H1 (cell line): Measurements from ENCODE around the gene PC. TPM values are rescaled to one million over a fixed set of nuclear protein-coding genes. Genes with fewer than 3 reads are reported as not detected.

ENCODE experiments used
- CTCF ChIA-PET: fragments of 300-600 bp; sonication (Branson Sonifier 250); formaldehyde crosslinking; loops from one replicate; lab custom pipeline; 2021; ENCODE audit not compliant: partially characterized antibody; lab: Charles Lee
- POLR2A ChIA-PET: fragments of 300-600 bp; sonication (Branson Sonifier 250); formaldehyde crosslinking; loops from one replicate; lab custom pipeline; 2021; ENCODE audit warnings: inconsistent platforms; ENCODE audit not compliant: partially characterized antibody; lab: Charles Lee
- DNase-seq, 2 experiments: peaks; one replicate each; pipeline versions ENCODE4 v3.0.0 to v3.0.0-alpha.2; 2010 to 2022; ENCODE audit warnings: low spot score in 2 of 2, low read depth in 1 of 2, mixed read lengths in 1 of 2
- FAIRE-seq: peaks from 2 replicates; lab custom pipeline; 2011; peaks lifted over from hg19 to GRCh38; lab: Jason Lieb, UNC
- H2AFZ ChIP-seq: 2 replicates; pipeline ENCODE4 v1.8.1; 2012; ENCODE audit warnings: low read length, inconsistent platforms
- H2AK5ac ChIP-seq: 2 replicates; pipeline ENCODE4 v1.6.1; 2013; ENCODE audit warnings: low read depth, low read length
- H2BK120ac ChIP-seq: replicated peaks from 2 replicates; pipeline ENCODE3; 2013; ENCODE audit warnings: low read depth, low read length, inconsistent platforms
- H2BK12ac ChIP-seq: 2 replicates; pipeline ENCODE4 v1.6.1; 2013; ENCODE audit warnings: low read depth, low read length
- H2BK15ac ChIP-seq: 2 replicates; pipeline ENCODE4 v1.6.1; 2013; ENCODE audit warnings: low read length
- H2BK20ac ChIP-seq: 2 replicates; pipeline ENCODE4 v1.6.1; 2013; ENCODE audit warnings: low read length
- H2BK5ac ChIP-seq: 2 replicates; pipeline ENCODE4 v1.6.1; 2013; ENCODE audit warnings: low read depth, low read length
- H3K14ac ChIP-seq: 2 replicates; pipeline ENCODE4 v1.6.1; 2013; ENCODE audit warnings: inconsistent platforms; ENCODE audit not compliant: insufficient read length
- H3K18ac ChIP-seq: 2 replicates; pipeline ENCODE4 v1.6.1; 2013; ENCODE audit warnings: low read length; ENCODE audit errors: extremely low read depth
- H3K23ac ChIP-seq: 2 replicates; pipeline ENCODE4 v1.6.1; 2013; ENCODE audit warnings: inconsistent platforms; ENCODE audit not compliant: insufficient read length
- H3K23me2 ChIP-seq: 2 replicates; pipeline ENCODE4 v1.6.1; 2013; ENCODE audit warnings: low read depth, low read length
- H3K27ac ChIP-seq: 2 replicates; pipeline ENCODE4 v1.6.1; 2011; ENCODE audit warnings: low read depth, low read length, inconsistent platforms
- H3K27me3 ChIP-seq, 4 experiments: replicated peaks in 1 of 4; 1 replicate in 1 of 4; 2 replicates in 3 of 4; pipeline versions ENCODE4 v1.6.1 to v1.8.1; 2011 to 2013; ENCODE audit warnings: low read length in 3 of 4, mild to moderate bottlenecking in 3 of 4, inconsistent platforms in 2 of 4, mixed read lengths in 2 of 4, moderate library complexity in 1 of 4; ENCODE audit not compliant: control insufficient read depth in 3 of 4, insufficient read depth in 3 of 4; ENCODE audit errors: extremely low read depth in 1 of 4
- H3K36me3 ChIP-seq, 4 experiments: 2 replicates each; pipeline versions ENCODE4 v1.6.1 to v1.8.1; 2011 to 2013; ENCODE audit warnings: mild to moderate bottlenecking in 4 of 4, low read length in 3 of 4, moderate library complexity in 2 of 4, control low read depth in 1 of 4, inconsistent platforms in 1 of 4; ENCODE audit not compliant: insufficient read depth in 4 of 4, control insufficient read depth in 2 of 4
- H3K4ac ChIP-seq: replicated peaks from 2 replicates; pipeline ENCODE3; 2013; ENCODE audit warnings: low read length, low read depth, mixed read lengths, inconsistent platforms; ENCODE audit not compliant: insufficient read length
- H3K4me1 ChIP-seq, 4 experiments: replicated peaks in 1 of 4; 1 replicate in 1 of 4; 2 replicates in 3 of 4; pipeline versions ENCODE4 v1.6.1 to v1.8.1; 2011 to 2013; ENCODE audit warnings: low read length in 3 of 4, inconsistent platforms in 2 of 4, mixed read lengths in 1 of 4; ENCODE audit not compliant: insufficient read depth in 4 of 4, control insufficient read depth in 3 of 4
- H3K4me2 ChIP-seq, 2 experiments: 2 replicates each; pipeline versions ENCODE4 v1.6.1 to v1.8.1; 2011 to 2013; ENCODE audit warnings: low read depth in 2 of 2, low read length in 2 of 2, control low read depth in 1 of 2, inconsistent platforms in 1 of 2, mild to moderate bottlenecking in 1 of 2; ENCODE audit not compliant: insufficient read depth in 1 of 2
- H3K4me3 ChIP-seq, 4 experiments: fragments of 200-600, 300-600 bp in 1 of 4; sonication (generic), shearing (Covaris generic), sonication (Bioruptor Twin) in 1 of 4; 2 replicates each; pipeline versions ENCODE4 v1.5.1 to v1.8.1; 2011 to 2016; ENCODE audit warnings: low read length in 4 of 4, low read depth in 3 of 4, control low read depth in 2 of 4, inconsistent platforms in 2 of 4, mild to moderate bottlenecking in 2 of 4, mixed read lengths in 1 of 4, moderate library complexity in 1 of 4; ENCODE audit not compliant: insufficient read depth in 2 of 4; ENCODE audit errors: extremely low read depth in 1 of 4
- H3K56ac ChIP-seq: replicated peaks from 2 replicates; pipeline ENCODE3; 2013; ENCODE audit warnings: low read depth, mild to moderate bottlenecking, mixed read lengths, low read length, inconsistent platforms; ENCODE audit not compliant: insufficient read length
- H3K79me1 ChIP-seq: 2 replicates; pipeline ENCODE4 v1.6.1; 2013; ENCODE audit warnings: low read depth, low read length, control low read depth
- H3K79me2 ChIP-seq, 2 experiments: 2 replicates each; pipeline versions ENCODE4 v1.6.1 to v1.8.1; 2012 to 2013; ENCODE audit warnings: low read length in 2 of 2, mild to moderate bottlenecking in 2 of 2, inconsistent platforms in 1 of 2; ENCODE audit not compliant: insufficient read depth in 2 of 2, control insufficient read depth in 1 of 2
- H3K9ac ChIP-seq, 4 experiments: replicated peaks in 1 of 4; 1 replicate in 1 of 4; 2 replicates in 3 of 4; pipeline versions ENCODE4 v1.6.1 to v1.8.1; 2011 to 2013; ENCODE audit warnings: low read depth in 3 of 4, low read length in 3 of 4, control low read depth in 2 of 4, mild to moderate bottlenecking in 2 of 4, moderate library complexity in 2 of 4, inconsistent platforms in 1 of 4; ENCODE audit errors: extremely low read depth in 1 of 4
- H3K9me3 ChIP-seq, 2 experiments: 2 replicates each; pipeline versions ENCODE4 v1.6.1 to v1.8.1; 2012 to 2013; ENCODE audit warnings: mild to moderate bottlenecking in 2 of 2, moderate library complexity in 2 of 2, control low read depth in 1 of 2, inconsistent platforms in 1 of 2, low read depth in 1 of 2, low read length in 1 of 2, mixed read lengths in 1 of 2; ENCODE audit not compliant: insufficient read depth in 2 of 2
- H4K20me1 ChIP-seq, 2 experiments: replicated peaks in 1 of 2; 2 replicates each; pipeline versions ENCODE3 to v1.8.1; 2011 to 2013; ENCODE audit warnings: inconsistent platforms in 2 of 2, low read length in 2 of 2, mild to moderate bottlenecking in 1 of 2; ENCODE audit not compliant: insufficient read depth in 2 of 2, control insufficient read depth in 1 of 2
- H4K5ac ChIP-seq: 2 replicates; pipeline ENCODE4 v1.6.1; 2013; ENCODE audit warnings: low read length, low read depth, mixed read lengths, inconsistent platforms; ENCODE audit not compliant: insufficient read length
- H4K8ac ChIP-seq: 2 replicates; pipeline ENCODE4 v1.8.0; 2013; ENCODE audit warnings: mild to moderate bottlenecking, moderate library complexity, low read length, inconsistent platforms; ENCODE audit not compliant: insufficient read depth; ENCODE audit errors: extremely low read depth
- H4K91ac ChIP-seq: replicated peaks from 2 replicates; pipeline ENCODE3; 2013; ENCODE audit warnings: low read length, mixed read lengths, inconsistent platforms; ENCODE audit not compliant: insufficient read length
- ASH2L ChIP-seq: fragments of 200-600, 300-600 bp; sonication (generic); IDR thresholded peaks from one replicate; pipeline ENCODE4 v1.7.1; 2017; ENCODE audit warnings: low read length
- CBX8 ChIP-seq: fragments of 300-800, 300-1000 bp; sonication (generic); IDR thresholded peaks from 2 replicates; pipeline ENCODE4 v1.7.1; 2016; ENCODE audit warnings: low read depth, low read length, borderline replicate concordance
- EP300 ChIP-seq, 2 experiments: IDR thresholded peaks; 1 replicate in 1 of 2; 2 replicates in 1 of 2; pipeline ENCODE4 v1.6.1; 2011 to 2012; ENCODE audit warnings: low read depth in 2 of 2, low read length in 2 of 2, mild to moderate bottlenecking in 2 of 2, borderline replicate concordance in 1 of 2, inconsistent platforms in 1 of 2, moderate library complexity in 1 of 2
- HDAC6 ChIP-seq: IDR thresholded peaks from one replicate; pipeline ENCODE4 v1.7.1; 2012; ENCODE audit warnings: low read depth, mild to moderate bottlenecking, inconsistent platforms, low read length, moderate library complexity
- KDM5A ChIP-seq: fragments of 200-600 bp; IDR thresholded peaks from 2 replicates; pipeline ENCODE4 v1.7.1; 2012; ENCODE audit warnings: mild to moderate bottlenecking, low read length, inconsistent platforms, mixed read lengths
- SIN3A ChIP-seq, 2 experiments: IDR thresholded peaks in 1 of 2; conservative IDR thresholded peaks in 1 of 2; 2 replicates each; pipeline ENCODE4 v1.6.1; 2011 to 2012; ENCODE audit warnings: low read length in 2 of 2, improper control_type of control experiment in 1 of 2, low read depth in 1 of 2, mild to moderate bottlenecking in 1 of 2
- TEAD4 ChIP-seq: IDR thresholded peaks from 2 replicates; pipeline ENCODE4 v1.6.1; 2012; ENCODE audit warnings: low read depth, low read length, inconsistent platforms, mixed read lengths
- WGBS, 2 experiments: shearing (Covaris generic) in 1 of 2; methylation state at CpG; one replicate each; pipeline versions ENCODE4 v1.1.6 to v1.1.7; 2013 to 2015; ENCODE audit warnings: low lambda C conversion rate in 2 of 2, mixed read lengths in 2 of 2, inconsistent platforms in 1 of 2, low coverage in 1 of 2, missing lambda C conversion rate in 1 of 2; ENCODE audit not compliant: insufficient replicate concordance in 2 of 2, insufficient coverage in 1 of 2, insufficient read length in 1 of 2; ENCODE audit errors: extremely low coverage in 1 of 2, missing lambda C conversion rate in 1 of 2; 5-methylcytosine and 5-hydroxymethylcytosine counted together
- polyA plus RNA-seq, 7 experiments: library from polyadenylated mRNA; depleted of rRNA in 3 of 7; stranded (reverse) in 5 of 7; unstranded in 2 of 7; fragments of >200 nt in 5 of 7; fragments of 200-250 nt in 2 of 7; gene quantifications; 1 replicate in 5 of 7; 2 replicates in 1 of 7; 4 replicates in 1 of 7; pipeline versions ENCODE4 v1.2.1 to v1.2.3, GENCODE V29; 2011 to 2013; ENCODE audit warnings: missing spikeins in 2 of 7, mixed read lengths in 2 of 7
- total RNA-seq: library from RNA; stranded (reverse); fragmentation: NEBNext Ultra II Directional; extraction: Animal tissue kit (Norgen Biotek cat#: 25700); gene quantifications from 2 replicates; pipeline ENCODE4 v1.2.1, GENCODE V29; 2021

PC gene
- total and polyA plus RNA-seq, 2 of the 8 experiments (the other 6 are each of a cell fraction or from before 2014, with no cell fraction given), result 11.5 to 27.5 TPM

DNA sequence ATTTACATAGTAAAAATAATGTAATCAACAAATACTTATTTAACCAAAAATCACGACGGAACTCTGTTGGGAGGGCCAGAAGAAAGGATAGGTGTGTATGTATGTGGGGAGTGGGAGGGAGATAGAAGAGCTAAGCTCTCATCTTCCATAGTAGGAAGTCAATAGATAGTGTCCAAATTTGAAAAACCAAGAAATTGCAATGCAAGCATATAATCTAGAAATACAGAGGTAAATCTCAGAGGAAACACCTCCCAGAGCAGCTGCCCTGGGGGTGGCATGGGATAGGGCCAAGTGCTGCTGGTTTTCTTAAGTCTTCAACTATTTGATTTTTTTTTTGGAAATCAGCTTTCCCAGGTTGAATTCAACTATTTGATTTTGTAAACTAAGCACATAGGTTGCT is 33.9 kb upstream of the PC start:
- H3K36me3 ChIP-seq, result no peaks in the 10 kb centered on the region
- H3K27ac ChIP-seq, result no peak overlapping the region
- TF ChIP-seq KDM5A (no peak), EP300 (IDR thresholded peaks at IDR 0.05; ENCODE audit: borderline replicate concordance in 1 of 2, low read depth in 2 of 2, low read length in 2 of 2) (no peak), TEAD4 (no peak), SIN3A (conservative IDR thresholded peaks at IDR 0.05 in 1 of 2, IDR thresholded peaks at IDR 0.05 in 1 of 2; ENCODE audit: low read depth in 1 of 2, low read length in 2 of 2) (no peak), HDAC6 (no peak), ASH2L (no peak), CBX8 (no peak)
- TF ChIP-seq, all 59 proteins: peak for 0
- Histone ChIP-seq H2BK20ac (no peak overlapping the region), H3K9me3 (no peaks in the 10 kb centered on the region), H4K5ac (no peak overlapping the region), H3K79me1 (no peaks in the 10 kb centered on the region), H2BK12ac (no peak overlapping the region), H3K9ac (no peak overlapping the region), H3K79me2 (no peaks in the 10 kb centered on the region), H4K20me1 (no peaks in the 10 kb centered on the region), H3K14ac (no peak overlapping the region), H3K18ac (no peak overlapping the region), H4K91ac (no peak overlapping the region), H2BK5ac (no peak overlapping the region), H2AFZ (no peak overlapping the region), H3K23ac (no peak overlapping the region), H3K56ac (no peak overlapping the region), H2AK5ac (no peak overlapping the region), H2BK120ac (no peak overlapping the region), H3K4me2 (no peak overlapping the region), H4K8ac (no peak overlapping the region), H3K4me3 (no peak overlapping the region), H2BK15ac (no peak overlapping the region), H3K23me2 (no peaks in the 10 kb centered on the region), H3K4me1 (peaks cover 0 to 6% (median 5%) of the 10 kb centered on the region in 4 experiments; a peak in 6 of 7 replicates), H3K27me3 (no peaks in the 10 kb centered on the region), H3K4ac (no peak overlapping the region)
- FAIRE-seq (no peak), DNase-seq (no peak)
- ChIA-PET CTCF (interaction anchor here (0.6 to 1.6 kb wide), 5 partner anchors 29 to 181 kb away, joined by 3 to 8 read pairs (median 3); no protein-coding TSS in a partner anchor), POLR2A (interaction anchor here (0.6 to 0.9 kb wide), 2 partner anchors 11 to 218 kb away, joined by 3 read pairs; no protein-coding TSS in a partner anchor)
- 96% methylated on average over 2 of the region's 2 CpGs; no CpG with 5 or more reads in 1 of the 2 experiments for WGBS, 2 experiments
